Lower leg skin (tissue), 3 donors: ENCODE data around the gene C11orf24.

Experiments
- POLR2A ChIP-seq, 2 donors: fragments of 450-650 bp; IDR thresholded peaks; one replicate each; pipeline ENCODE4 v1.6.1; 2016 to 2017; ENCODE audit warnings: antibody characterized with exemption in 2 of 2, mild to moderate bottlenecking in 1 of 2, moderate library complexity in 1 of 2
- TF ChIP-seq, protein P1 (sequence below), 3 donors: fragments of 450-650 bp; IDR thresholded peaks; one replicate each; pipeline ENCODE4 v1.5.1; 2016; ENCODE audit warnings: antibody characterized with exemption in 3 of 3, mild to moderate bottlenecking in 3 of 3, moderate library complexity in 2 of 3

DNA sequence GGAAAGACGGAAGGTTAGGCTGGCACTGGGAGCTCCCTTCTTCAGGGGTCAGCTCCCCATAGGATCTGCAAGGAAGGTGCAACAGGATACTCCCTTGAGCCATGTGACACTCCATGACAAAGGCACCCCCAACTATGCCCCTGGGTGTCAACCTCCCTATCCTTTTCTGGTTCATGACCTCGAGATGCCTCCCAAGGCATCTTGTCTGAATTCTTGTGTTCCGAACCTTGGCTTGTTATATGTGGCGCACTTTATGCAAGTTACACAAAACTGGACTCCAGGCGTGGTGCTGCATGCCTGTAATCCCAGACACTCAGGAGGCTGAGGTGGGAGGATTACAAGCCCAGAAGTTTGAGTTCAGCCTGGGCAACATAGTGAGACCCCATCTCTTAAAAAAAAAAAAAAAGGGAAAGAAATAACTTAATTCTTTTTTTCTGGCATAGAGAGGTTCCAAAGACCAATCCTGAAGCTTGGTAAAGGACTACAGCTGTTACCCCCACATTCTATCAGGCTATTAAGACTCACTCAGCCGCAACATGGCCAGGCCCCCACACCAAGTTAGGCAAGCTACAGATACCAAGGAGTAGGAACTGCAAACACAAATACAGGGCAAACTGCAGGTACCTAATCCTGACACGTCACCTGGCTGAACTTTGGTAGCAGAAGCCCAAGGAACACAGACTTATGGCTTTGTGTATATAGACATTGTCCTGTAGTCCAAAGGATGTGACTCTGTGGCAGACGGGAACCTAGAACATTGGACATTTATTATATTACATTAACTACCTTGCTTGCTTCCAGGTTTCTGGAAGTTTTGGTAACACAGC lies 1.4 kb downstream of the C11orf24 start:
- TF ChIP-seq, protein P1, sequence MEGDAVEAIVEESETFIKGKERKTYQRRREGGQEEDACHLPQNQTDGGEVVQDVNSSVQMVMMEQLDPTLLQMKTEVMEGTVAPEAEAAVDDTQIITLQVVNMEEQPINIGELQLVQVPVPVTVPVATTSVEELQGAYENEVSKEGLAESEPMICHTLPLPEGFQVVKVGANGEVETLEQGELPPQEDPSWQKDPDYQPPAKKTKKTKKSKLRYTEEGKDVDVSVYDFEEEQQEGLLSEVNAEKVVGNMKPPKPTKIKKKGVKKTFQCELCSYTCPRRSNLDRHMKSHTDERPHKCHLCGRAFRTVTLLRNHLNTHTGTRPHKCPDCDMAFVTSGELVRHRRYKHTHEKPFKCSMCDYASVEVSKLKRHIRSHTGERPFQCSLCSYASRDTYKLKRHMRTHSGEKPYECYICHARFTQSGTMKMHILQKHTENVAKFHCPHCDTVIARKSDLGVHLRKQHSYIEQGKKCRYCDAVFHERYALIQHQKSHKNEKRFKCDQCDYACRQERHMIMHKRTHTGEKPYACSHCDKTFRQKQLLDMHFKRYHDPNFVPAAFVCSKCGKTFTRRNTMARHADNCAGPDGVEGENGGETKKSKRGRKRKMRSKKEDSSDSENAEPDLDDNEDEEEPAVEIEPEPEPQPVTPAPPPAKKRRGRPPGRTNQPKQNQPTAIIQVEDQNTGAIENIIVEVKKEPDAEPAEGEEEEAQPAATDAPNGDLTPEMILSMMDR (IDR thresholded peaks at IDR 0.05): no peak
- TF ChIP-seq POLR2A (IDR thresholded peaks at IDR 0.05): no peak
